WTC11 (cell line): ENCODE data around the gene ABCC4. TPM values are rescaled to one million over a fixed set of nuclear protein-coding genes. Genes with fewer than 3 reads are reported as not detected.

Source experiments
- ATAC-seq: fragments of 200-7000 bp; cut with Tn5 transposase; 2 replicates; pipeline ENCODE4 v1.10.0; 2021; ENCODE audit warnings: mild to moderate bottlenecking, moderate library complexity
- CTCF ChIA-PET: fragments of 300-600 bp; sonication (Branson Sonifier 250); formaldehyde crosslinking; loops from one replicate; lab custom pipeline; 2021; ENCODE audit warnings: antibody characterized with exemption; lab: Charles Lee
- POLR2A ChIA-PET: fragments of 350-600 bp; sonication (Branson Sonifier 250); formaldehyde crosslinking; loops from one replicate; lab custom pipeline; 2021; ENCODE audit warnings: antibody characterized with exemption; lab: Charles Lee
- DNase-seq: peaks from one replicate; pipeline ENCODE4 v3.0.0; 2021; ENCODE audit warnings: low spot score
- H3K27ac Mint-ChIP-seq: 2 replicates; pipeline ENCODE4 v1.8.0; 2021; ENCODE audit warnings: mixed read lengths
- H3K27me3 Mint-ChIP-seq: 2 replicates; pipeline ENCODE4 v1.8.0; 2021; ENCODE audit warnings: low read depth, mild to moderate bottlenecking, moderate library complexity, mixed read lengths
- H3K36me3 Mint-ChIP-seq: 2 replicates; pipeline ENCODE4 v1.8.0; 2021; ENCODE audit warnings: mixed read lengths
- H3K4me1 Mint-ChIP-seq: 2 replicates; pipeline ENCODE4 v1.8.0; 2022; ENCODE audit warnings: mixed read lengths
- H3K4me3 Mint-ChIP-seq: 2 replicates; pipeline ENCODE4 v1.8.0; 2021; ENCODE audit warnings: mild to moderate bottlenecking, moderate library complexity, mixed read lengths
- H3K9me3 Mint-ChIP-seq: 2 replicates; pipeline ENCODE4 v1.8.0; 2021; ENCODE audit warnings: mixed read lengths
- CDX4 ChIP-seq: fragments of 250-450 bp; sonication (Bioruptor Pico); IDR thresholded peaks from 2 replicates; pipeline ENCODE4 v1.9.0; 2021; ENCODE audit warnings: moderate library complexity, mild to moderate bottlenecking, inconsistent platforms, borderline replicate concordance
- CREM ChIP-seq: sonication (generic); formaldehyde crosslinking; IDR thresholded peaks from 2 replicates; pipeline ENCODE4 v1.8.1; 2022; ENCODE audit warnings: mild to moderate bottlenecking, missing genetic modification reagents, moderate library complexity
- GABPB1 ChIP-seq: sonication (generic); formaldehyde crosslinking; IDR thresholded peaks from 2 replicates; pipeline ENCODE4 v1.8.1; 2023; ENCODE audit warnings: mild to moderate bottlenecking, missing genetic modification reagents
- MAX ChIP-seq: sonication (generic); formaldehyde crosslinking; IDR thresholded peaks from 2 replicates; pipeline ENCODE4 v1.8.0; 2022; ENCODE audit warnings: mild to moderate bottlenecking, missing genetic modification reagents
- NFATC4 ChIP-seq: fragments of 250-450 bp; sonication (Bioruptor Pico); IDR thresholded peaks from 2 replicates; pipeline ENCODE4 v1.9.0; 2021; ENCODE audit warnings: mild to moderate bottlenecking
- NFE2L1 ChIP-seq: sonication (generic); formaldehyde crosslinking; IDR thresholded peaks from 2 replicates; pipeline ENCODE4 v1.8.1; 2023; ENCODE audit warnings: missing genetic modification reagents
- NR3C1 ChIP-seq: sonication (generic); formaldehyde crosslinking; conservative IDR thresholded peaks from 2 replicates; pipeline ENCODE4 v1.8.1; 2023; ENCODE audit warnings: low read depth, mild to moderate bottlenecking, missing genetic modification reagents
- PREB ChIP-seq: sonication (generic); formaldehyde crosslinking; IDR thresholded peaks from 2 replicates; pipeline ENCODE4 v1.8.1; 2022; ENCODE audit warnings: mild to moderate bottlenecking, missing genetic modification reagents, moderate library complexity, borderline replicate concordance
- TCF7 ChIP-seq: sonication (generic); formaldehyde crosslinking; IDR thresholded peaks from 2 replicates; pipeline ENCODE4 v1.8.0; 2022; ENCODE audit warnings: mild to moderate bottlenecking, low read depth, missing genetic modification reagents, moderate library complexity
- ZNF281 ChIP-seq: sonication (generic); formaldehyde crosslinking; IDR thresholded peaks from 2 replicates; pipeline ENCODE4 v1.8.0; 2023; ENCODE audit warnings: mild to moderate bottlenecking, missing genetic modification reagents
- ZNF423 ChIP-seq: fragments of 250-450 bp; sonication (Bioruptor Pico); IDR thresholded peaks from 2 replicates; pipeline ENCODE4 v2.1.2; 2022; ENCODE audit warnings: mild to moderate bottlenecking, moderate library complexity
- total RNA-seq: library from RNA; stranded (reverse); gene quantifications from 3 replicates; pipeline ENCODE4 v1.2.3, GENCODE V29; 2021
- TF ChIP-seq, protein P1 (sequence below): sonication (generic); formaldehyde crosslinking; IDR thresholded peaks from 2 replicates; pipeline ENCODE4 v1.8.0; 2023; ENCODE audit warnings: missing genetic modification reagents, mild to moderate bottlenecking, borderline replicate concordance
- TF ChIP-seq, protein P2 (sequence below): sonication (generic); formaldehyde crosslinking; IDR thresholded peaks from 2 replicates; pipeline ENCODE4 v1.8.1; 2023; ENCODE audit warnings: mild to moderate bottlenecking, missing genetic modification reagents, borderline replicate concordance

The ABCC4 gene
- total RNA-seq, 1 experiment from 2014 or later, result 7.2 TPM

DNA sequence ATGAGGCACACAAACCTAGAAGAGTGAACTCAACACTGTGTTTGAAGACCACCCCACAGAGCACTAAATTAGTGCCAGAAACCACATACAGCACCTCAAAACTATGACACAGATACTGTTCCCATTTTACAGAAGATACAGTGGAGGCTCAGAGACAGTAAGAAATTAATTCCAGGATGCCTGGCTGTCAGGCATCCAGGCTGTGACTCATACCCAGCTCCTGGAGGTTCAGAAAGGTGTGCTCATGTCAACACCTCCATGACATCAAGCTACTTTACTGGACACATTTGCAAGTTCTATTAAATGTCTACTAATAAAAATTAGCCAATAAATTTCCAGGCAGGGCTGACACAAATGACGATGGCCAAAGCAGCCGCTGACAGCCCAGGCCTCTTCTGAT lies 176.3 kb downstream of the ABCC4 start:
- no peak for TF ChIP-seq ZNF423
- no peak for TF ChIP-seq NFATC4 (CRISPR knock-in tag)
- TF ChIP-seq MAX (CRISPR knock-in tag), result no peak
- Mint-ChIP-seq H3K36me3 (no peaks in the 10 kb centered on the region), H3K9me3 (no peaks in the 10 kb centered on the region), H3K4me1 (no peaks in the 10 kb centered on the region), H3K27me3 (no peaks in the 10 kb centered on the region), H3K27ac (no peak overlapping the region), H3K4me3 (no peak overlapping the region)
- DNase-seq (no peak), ATAC-seq (no peak)
- CTCF ChIA-PET, result interaction anchor here (0.7 kb wide), 1 partner anchor 1893 kb away, joined by 4 read pairs; no protein-coding TSS in a partner anchor
- POLR2A ChIA-PET, result interaction anchor here (0.6 kb wide), 1 partner anchor 298 kb away, joined by 6 read pairs; no protein-coding TSS in a partner anchor

- Mint-ChIP-seq H3K9me3 (no peaks in the 10 kb centered on the region), H3K4me3 (no peak overlapping the region), H3K36me3 (no peaks in the 10 kb centered on the region), H3K27me3 (no peaks in the 10 kb centered on the region), H3K27ac (peak overlapping the region; percentile 10; the same call in 1 of the 2 replicates), H3K4me1 (no peaks in the 10 kb centered on the region)
- CTCF ChIA-PET, result no interaction called here
- ATAC-seq (no peak), DNase-seq (no peak)
- TF ChIP-seq NR3C1 (CRISPR knock-in tag), result no peak
- TF ChIP-seq ZNF281 (CRISPR knock-in tag), result no peak
- TF ChIP-seq NFE2L1 (CRISPR knock-in tag), result no peak
- TF ChIP-seq GABPB1 (CRISPR knock-in tag), result no peak
- TF ChIP-seq CREM (CRISPR knock-in tag), result no peak
- no peak for TF ChIP-seq TCF7 (CRISPR knock-in tag)
- TF ChIP-seq PREB (CRISPR knock-in tag), result no peak
- TF ChIP-seq, protein P1, sequence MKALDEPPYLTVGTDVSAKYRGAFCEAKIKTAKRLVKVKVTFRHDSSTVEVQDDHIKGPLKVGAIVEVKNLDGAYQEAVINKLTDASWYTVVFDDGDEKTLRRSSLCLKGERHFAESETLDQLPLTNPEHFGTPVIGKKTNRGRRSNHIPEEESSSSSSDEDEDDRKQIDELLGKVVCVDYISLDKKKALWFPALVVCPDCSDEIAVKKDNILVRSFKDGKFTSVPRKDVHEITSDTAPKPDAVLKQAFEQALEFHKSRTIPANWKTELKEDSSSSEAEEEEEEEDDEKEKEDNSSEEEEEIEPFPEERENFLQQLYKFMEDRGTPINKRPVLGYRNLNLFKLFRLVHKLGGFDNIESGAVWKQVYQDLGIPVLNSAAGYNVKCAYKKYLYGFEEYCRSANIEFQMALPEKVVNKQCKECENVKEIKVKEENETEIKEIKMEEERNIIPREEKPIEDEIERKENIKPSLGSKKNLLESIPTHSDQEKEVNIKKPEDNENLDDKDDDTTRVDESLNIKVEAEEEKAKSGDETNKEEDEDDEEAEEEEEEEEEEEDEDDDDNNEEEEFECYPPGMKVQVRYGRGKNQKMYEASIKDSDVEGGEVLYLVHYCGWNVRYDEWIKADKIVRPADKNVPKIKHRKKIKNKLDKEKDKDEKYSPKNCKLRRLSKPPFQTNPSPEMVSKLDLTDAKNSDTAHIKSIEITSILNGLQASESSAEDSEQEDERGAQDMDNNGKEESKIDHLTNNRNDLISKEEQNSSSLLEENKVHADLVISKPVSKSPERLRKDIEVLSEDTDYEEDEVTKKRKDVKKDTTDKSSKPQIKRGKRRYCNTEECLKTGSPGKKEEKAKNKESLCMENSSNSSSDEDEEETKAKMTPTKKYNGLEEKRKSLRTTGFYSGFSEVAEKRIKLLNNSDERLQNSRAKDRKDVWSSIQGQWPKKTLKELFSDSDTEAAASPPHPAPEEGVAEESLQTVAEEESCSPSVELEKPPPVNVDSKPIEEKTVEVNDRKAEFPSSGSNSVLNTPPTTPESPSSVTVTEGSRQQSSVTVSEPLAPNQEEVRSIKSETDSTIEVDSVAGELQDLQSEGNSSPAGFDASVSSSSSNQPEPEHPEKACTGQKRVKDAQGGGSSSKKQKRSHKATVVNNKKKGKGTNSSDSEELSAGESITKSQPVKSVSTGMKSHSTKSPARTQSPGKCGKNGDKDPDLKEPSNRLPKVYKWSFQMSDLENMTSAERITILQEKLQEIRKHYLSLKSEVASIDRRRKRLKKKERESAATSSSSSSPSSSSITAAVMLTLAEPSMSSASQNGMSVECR (CRISPR knock-in tag), result no peak
- TF ChIP-seq, protein P2, sequence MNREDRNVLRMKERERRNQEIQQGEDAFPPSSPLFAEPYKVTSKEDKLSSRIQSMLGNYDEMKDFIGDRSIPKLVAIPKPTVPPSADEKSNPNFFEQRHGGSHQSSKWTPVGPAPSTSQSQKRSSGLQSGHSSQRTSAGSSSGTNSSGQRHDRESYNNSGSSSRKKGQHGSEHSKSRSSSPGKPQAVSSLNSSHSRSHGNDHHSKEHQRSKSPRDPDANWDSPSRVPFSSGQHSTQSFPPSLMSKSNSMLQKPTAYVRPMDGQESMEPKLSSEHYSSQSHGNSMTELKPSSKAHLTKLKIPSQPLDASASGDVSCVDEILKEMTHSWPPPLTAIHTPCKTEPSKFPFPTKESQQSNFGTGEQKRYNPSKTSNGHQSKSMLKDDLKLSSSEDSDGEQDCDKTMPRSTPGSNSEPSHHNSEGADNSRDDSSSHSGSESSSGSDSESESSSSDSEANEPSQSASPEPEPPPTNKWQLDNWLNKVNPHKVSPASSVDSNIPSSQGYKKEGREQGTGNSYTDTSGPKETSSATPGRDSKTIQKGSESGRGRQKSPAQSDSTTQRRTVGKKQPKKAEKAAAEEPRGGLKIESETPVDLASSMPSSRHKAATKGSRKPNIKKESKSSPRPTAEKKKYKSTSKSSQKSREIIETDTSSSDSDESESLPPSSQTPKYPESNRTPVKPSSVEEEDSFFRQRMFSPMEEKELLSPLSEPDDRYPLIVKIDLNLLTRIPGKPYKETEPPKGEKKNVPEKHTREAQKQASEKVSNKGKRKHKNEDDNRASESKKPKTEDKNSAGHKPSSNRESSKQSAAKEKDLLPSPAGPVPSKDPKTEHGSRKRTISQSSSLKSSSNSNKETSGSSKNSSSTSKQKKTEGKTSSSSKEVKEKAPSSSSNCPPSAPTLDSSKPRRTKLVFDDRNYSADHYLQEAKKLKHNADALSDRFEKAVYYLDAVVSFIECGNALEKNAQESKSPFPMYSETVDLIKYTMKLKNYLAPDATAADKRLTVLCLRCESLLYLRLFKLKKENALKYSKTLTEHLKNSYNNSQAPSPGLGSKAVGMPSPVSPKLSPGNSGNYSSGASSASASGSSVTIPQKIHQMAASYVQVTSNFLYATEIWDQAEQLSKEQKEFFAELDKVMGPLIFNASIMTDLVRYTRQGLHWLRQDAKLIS, result no peak
- TF ChIP-seq CDX4, result no peak
- POLR2A ChIA-PET, result no interaction called here
Observed at GRCh38 chr13:95123726-95124125, 177.5 kb downstream of the ABCC4 start.
